Uterus (tissue), 2 donors: Measurements from ENCODE around the gene TPCN1.

Source experiments
- CTCF ChIP-seq, 4 experiments: fragments of 200-600 bp in 2 of 4; fragments of 450-650 bp in 2 of 4; sonication (generic) in 2 of 4; IDR thresholded peaks; one replicate each; pipeline ENCODE4 v1.5.1; 2016 to 2019; ENCODE audit warnings: antibody characterized with exemption in 4 of 4, mild to moderate bottlenecking in 2 of 4, moderate library complexity in 1 of 4
- POLR2A ChIP-seq, 2 donors: fragments of 450-650 bp; IDR thresholded peaks; one replicate each; pipeline ENCODE4 v1.6.1; 2016; ENCODE audit warnings: antibody characterized with exemption in 2 of 2, mild to moderate bottlenecking in 1 of 2, moderate library complexity in 1 of 2

DNA sequence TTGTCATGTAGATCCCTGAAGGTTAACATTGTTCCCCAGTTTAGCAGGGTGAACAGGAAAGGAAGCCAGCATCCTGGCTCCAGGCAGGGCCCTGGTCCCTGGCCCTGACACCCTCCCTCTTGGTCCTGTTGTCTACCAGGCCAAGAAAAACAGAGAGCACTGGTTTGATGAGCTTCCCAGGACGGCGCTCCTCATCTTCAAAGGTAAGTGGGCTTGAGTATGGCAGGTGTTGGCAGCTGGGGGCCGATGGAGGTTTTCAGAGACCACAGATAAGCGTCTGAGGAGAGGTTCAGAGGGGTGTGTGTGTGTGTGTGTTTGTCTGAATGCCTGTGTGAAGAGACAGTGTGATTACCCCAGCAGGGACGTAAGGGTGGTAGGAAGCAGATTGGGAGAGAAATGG lies 57.4 kb downstream of the TPCN1 start:
- no peak for TF ChIP-seq POLR2A (IDR thresholded peaks at IDR 0.05)
- TF ChIP-seq CTCF (IDR thresholded peaks at IDR 0.05): no peak
